ENCODE results near the gene GAS6.

DNA sequence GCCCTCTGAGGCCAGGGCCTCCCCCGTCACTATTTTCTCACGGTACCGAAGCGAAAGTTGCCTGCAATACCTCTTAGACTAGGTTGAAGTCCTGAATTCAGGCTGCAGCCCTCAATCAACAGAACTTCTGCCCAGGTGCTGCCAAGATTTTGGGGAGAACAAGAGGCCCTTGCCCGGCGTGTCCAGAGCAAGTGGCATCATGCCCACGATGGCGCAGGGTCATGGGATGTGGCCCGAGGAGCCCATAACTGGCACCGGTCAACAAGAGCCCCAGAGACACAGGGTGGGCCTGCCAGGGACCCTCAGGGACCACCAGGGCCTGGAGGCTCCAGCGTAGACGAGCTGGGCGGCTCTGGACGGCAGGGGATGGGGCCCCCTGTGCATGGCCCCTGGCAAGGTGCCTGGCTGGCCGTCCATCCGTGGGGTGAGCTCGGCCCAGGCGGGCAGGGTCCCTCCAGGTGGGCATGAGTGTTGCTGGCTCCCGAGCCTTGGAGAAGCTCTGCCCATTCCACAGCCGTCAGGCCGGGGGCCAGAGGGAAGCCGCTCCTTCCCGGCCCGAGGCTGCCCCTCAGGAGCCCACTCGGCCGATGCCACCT lies 45.1 kb downstream of the GAS6 start:
- no peak for TF ChIP-seq EZH2 (IDR thresholded peaks at IDR 0.05; ENCODE audit: insufficient read depth, poor library complexity, severe bottlenecking)
- no peak for TF ChIP-seq EZH2phosphoT487 (IDR thresholded peaks at IDR 0.05; ENCODE audit: insufficient read depth, low read depth)

Data from GM23248 (cell line).